ENCODE measurements around the gene TECRL. TPM values are rescaled to one million over a fixed set of nuclear protein-coding genes. Genes with fewer than 3 reads are reported as not detected.
A peak's percentile ranks its signal among the peaks of the same experiment; 100 is the strongest.

TECRL gene
- total and polyA plus RNA-seq, 10 of the 15 experiments (the other 5 are each of a cell fraction or from before 2014, with no cell fraction given): 0.10 TPM; not detected in 9

- intact Hi-C loops (cut with micrococcal nuclease; ENCODE audit: unreplicated experiment) (no loop called here), in situ Hi-C loops (cut with MboI) (no loop called here)
- ATAC-seq (peak; percentile 87), FAIRE-seq (no peak), DNase-seq (ENCODE audit: low read depth, low spot score) (peak; percentile 9)
- Histone ChIP-seq H3K27ac (ENCODE audit: control insufficient read depth, insufficient read depth) (no peak overlapping the region), H3K4me2 (ENCODE audit: control insufficient read depth, insufficient read depth) (no peak overlapping the region), H2AFZ (ENCODE audit: control insufficient read depth, low read depth, low read length) (no peak overlapping the region), H3K4me3 (no peak overlapping the region), H3K36me3 (ENCODE audit: control insufficient read depth in 2 of 2, insufficient read depth in 2 of 2, low read length in 1 of 2) (no peaks in the 10 kb centered on the region), H3K9me3 (replicated peaks; ENCODE audit: control insufficient read depth, insufficient read depth, low read length) (no peaks in the 10 kb centered on the region; the same call in 2 of the 3 replicates), H3K9ac (ENCODE audit: control insufficient read depth, insufficient read depth, low read length) (no peak overlapping the region), H3K79me2 (ENCODE audit: control insufficient read depth, insufficient read depth, low read length) (no peaks in the 10 kb centered on the region), H3K27me3 (replicated peaks in 1 of 2; ENCODE audit: control insufficient read depth in 2 of 2, insufficient read depth in 2 of 2, low read length in 1 of 2) (no peaks in the 10 kb centered on the region), H4K20me1 (ENCODE audit: control insufficient read depth, insufficient read depth) (no peaks in the 10 kb centered on the region), H3K4me1 (ENCODE audit: control insufficient read depth, insufficient read depth, low read length) (no peaks in the 10 kb centered on the region)
- ChIA-PET CTCF (no interaction called here), RAD21 (ENCODE audit: unreplicated experiment) (no interaction called here), POLR2A (no interaction called here), SMC1A (ENCODE audit: uncharacterized antibody, unreplicated experiment) (no interaction called here)
- BruUV-seq (replicated peaks): no TSS peak
- 0% methylated on average over 1 of the region's 1 CpG for WGBS (ENCODE audit: insufficient coverage, insufficient replicate concordance, low lambda C conversion rate, missing lambda C conversion rate)
- TF ChIP-seq GATAD2B (conservative IDR thresholded peaks at IDR 0.05; ENCODE audit: low read depth): no peak
- no peak for TF ChIP-seq YBX1 (IDR thresholded peaks at IDR 0.05)
- no peak for TF ChIP-seq ASH2L (IDR thresholded peaks at IDR 0.05; ENCODE audit: borderline replicate concordance, low read depth)
- no peak for TF ChIP-seq MEF2A (IDR thresholded peaks at IDR 0.05; ENCODE audit: insufficient read depth, low read depth, low read length)
- no peak for TF ChIP-seq MLLT1 (IDR thresholded peaks at IDR 0.05)
- no peak for TF ChIP-seq CBX3 (IDR thresholded peaks at IDR 0.05; ENCODE audit: borderline replicate concordance, low read depth)
- no peak for TF ChIP-seq ZNF274 (IDR thresholded peaks at IDR 0.05; ENCODE audit: insufficient read depth, insufficient read length)
- peak; percentile 73; the same call in 1 of the 2 replicates for TF ChIP-seq TCF7 (IDR thresholded peaks at IDR 0.05; ENCODE audit: borderline replicate concordance)
- no peak for TF ChIP-seq RELA (IDR thresholded peaks at IDR 0.05; ENCODE audit: borderline replicate concordance, partially characterized antibody)
- no peak for TF ChIP-seq RAD51 (IDR thresholded peaks at IDR 0.05)
- TF ChIP-seq IRF3 (IDR thresholded peaks at IDR 0.05): no peak
- TF ChIP-seq CBFB (IDR thresholded peaks at IDR 0.05; ENCODE audit: low read depth): no peak
- TF ChIP-seq BCL3 (IDR thresholded peaks at IDR 0.05; ENCODE audit: borderline replicate concordance, insufficient read depth, low read depth, low read length, poor library complexity, severe bottlenecking): no peak
- no peak; a peak in 1 of 4 replicates for TF ChIP-seq IKZF2 (IDR thresholded peaks at IDR 0.05)
- 0 out of 2 replicates have a peak, but pooled peaks have one; percentile 29 for TF ChIP-seq TCF12 (IDR thresholded peaks at IDR 0.05; ENCODE audit: low read depth, low read length)
- TF ChIP-seq EP300 (IDR thresholded peaks at IDR 0.05; ENCODE audit: borderline replicate concordance in 1 of 2, control insufficient read depth in 1 of 2, low read depth in 2 of 2, low read length in 2 of 2): no peak
- no peak for TF ChIP-seq NKRF (conservative IDR thresholded peaks at IDR 0.05)
- TF ChIP-seq RUNX3 (IDR thresholded peaks at IDR 0.05; ENCODE audit: low read length): peak; percentile 78
- no peak for TF ChIP-seq POLR2A (IDR thresholded peaks at IDR 0.05; ENCODE audit: low read depth, low read length)
Measured at GRCh38 chr4:64305565-64306254, 103.5 kb downstream of the TECRL start.
